ENCODE data around the gene FARSA.

Gene FARSA

GRCh38 chr19:12933287-12934072, at the start of gene FARSA:
Gene FARSA, minus strand, starts transcription at chr19:12933711. Its CDS starts 15 bp downstream, at chr19:12933696.
- TF ChIP-seq GATA3 (IDR thresholded peaks at IDR 0.05; ENCODE audit: low read depth, low read length) (no peak), GATA2 (IDR thresholded peaks at IDR 0.05; ENCODE audit: low read depth, low read length) (no peak)

GRCh38 chr19:12983091-12983490, 49.6 kb upstream of the FARSA start:
- TF ChIP-seq GATA3 (IDR thresholded peaks at IDR 0.05; ENCODE audit: low read depth, low read length) (no peak), GATA2 (IDR thresholded peaks at IDR 0.05; ENCODE audit: low read depth, low read length) (no peak)

GRCh38 chr19:12982648-12983047, 49.1 kb upstream of the FARSA start:
- no peak for TF ChIP-seq GATA3 (IDR thresholded peaks at IDR 0.05; ENCODE audit: low read depth, low read length)
- no peak for TF ChIP-seq GATA2 (IDR thresholded peaks at IDR 0.05; ENCODE audit: low read depth, low read length)

GRCh38 chr19:12979974-12980373, 46.5 kb upstream of the FARSA start:
- TF ChIP-seq GATA2 (IDR thresholded peaks at IDR 0.05; ENCODE audit: low read depth, low read length) (no peak), GATA3 (IDR thresholded peaks at IDR 0.05; ENCODE audit: low read depth, low read length) (no peak)

GRCh38 chr19:12975221-12975741, 41.8 kb upstream of the FARSA start:
- TF ChIP-seq GATA2 (IDR thresholded peaks at IDR 0.05; ENCODE audit: low read depth, low read length) = no peak; the same call in 1 of the 2 replicates

- no peak for TF ChIP-seq GATA2 (IDR thresholded peaks at IDR 0.05; ENCODE audit: low read depth, low read length)
Measured at GRCh38 chr19:12974301-12975220, 41.0 kb upstream of the FARSA start.

GRCh38 chr19:12973236-12973635, 39.7 kb upstream of the FARSA start:
- TF ChIP-seq GATA2 (IDR thresholded peaks at IDR 0.05; ENCODE audit: low read depth, low read length) (no peak), GATA3 (IDR thresholded peaks at IDR 0.05; ENCODE audit: low read depth, low read length) (no peak)

GRCh38 chr19:12970070-12970820, 36.7 kb upstream of the FARSA start:
- TF ChIP-seq GATA2 (IDR thresholded peaks at IDR 0.05; ENCODE audit: low read depth, low read length) = no peak
- TF ChIP-seq GATA3 (IDR thresholded peaks at IDR 0.05; ENCODE audit: low read depth, low read length) = no peak

GRCh38 chr19:12969292-12969988, 35.9 kb upstream of the FARSA start, which contains the start of gene DAND5:
Gene DAND5, plus strand, starts transcription at chr19:12969576. Its CDS starts 85 bp downstream, at chr19:12969661.
- TF ChIP-seq GATA3 (IDR thresholded peaks at IDR 0.05; ENCODE audit: low read depth, low read length) (no peak), GATA2 (IDR thresholded peaks at IDR 0.05; ENCODE audit: low read depth, low read length) (no peak)

- TF ChIP-seq GATA3 (IDR thresholded peaks at IDR 0.05; ENCODE audit: low read depth, low read length) (no peak), GATA2 (IDR thresholded peaks at IDR 0.05; ENCODE audit: low read depth, low read length) (no peak)
Measured at GRCh38 chr19:12967907-12968306, 34.4 kb upstream of the FARSA start.

- TF ChIP-seq GATA3 (IDR thresholded peaks at IDR 0.05; ENCODE audit: low read depth, low read length) (no peak), GATA2 (IDR thresholded peaks at IDR 0.05; ENCODE audit: low read depth, low read length) (no peak)
Measured at GRCh38 chr19:12965812-12966135, 32.3 kb upstream of the FARSA start.

- no peak for TF ChIP-seq GATA3 (IDR thresholded peaks at IDR 0.05; ENCODE audit: low read depth, low read length)
- no peak for TF ChIP-seq GATA2 (IDR thresholded peaks at IDR 0.05; ENCODE audit: low read depth, low read length)
Measured at GRCh38 chr19:12965017-12965811, 31.7 kb upstream of the FARSA start.

GRCh38 chr19:12959481-12959880, 26.0 kb upstream of the FARSA start:
- no peak for TF ChIP-seq GATA2 (IDR thresholded peaks at IDR 0.05; ENCODE audit: low read depth, low read length)
- TF ChIP-seq GATA3 (IDR thresholded peaks at IDR 0.05; ENCODE audit: low read depth, low read length) = no peak

Data from SH-SY5Y (cell line).